HG03196 (cell line): ENCODE data around the gene TMEM132A.

ENCODE experiments used
- ATAC-seq: cut with Tn5 transposase; IDR thresholded peaks from one replicate; pipeline ENCODE4 v1.9.1; 2021; ENCODE audit not compliant: unreplicated experiment

TMEM132A gene

GRCh38 chr11:60919956-60920355, 4.3 kb upstream of the TMEM132A start:
- ATAC-seq = no peak

GRCh38 chr11:60921259-60921658, 3.0 kb upstream of the TMEM132A start:
- ATAC-seq = no peak

GRCh38 chr11:60921777-60922335, 2.4 kb upstream of the TMEM132A start:
- ATAC-seq = no peak

GRCh38 chr11:60922906-60923305, 1.4 kb upstream of the TMEM132A start:
- ATAC-seq = no peak

GRCh38 chr11:60923326-60923725, 934 bp upstream of the TMEM132A start:
- ATAC-seq = no peak

GRCh38 chr11:60923800-60924109, 505 bp upstream of the TMEM132A start:
- ATAC-seq = no peak

GRCh38 chr11:60924906-60925853, 920 bp downstream of the TMEM132A start:
- ATAC-seq = no peak

- ATAC-seq = no peak
These were observed 1.6 kb downstream of the TMEM132A start for GRCh38 chr11:60925868-60926267.

- no peak for ATAC-seq
These were observed 2.2 kb downstream of the TMEM132A start for GRCh38 chr11:60926500-60926899.

- ATAC-seq = no peak
These were observed 2.9 kb downstream of the TMEM132A start for GRCh38 chr11:60927061-60927592.

- no peak for ATAC-seq
These were observed 3.3 kb downstream of the TMEM132A start for GRCh38 chr11:60927600-60927999.

GRCh38 chr11:60928563-60929001, 4.3 kb downstream of the TMEM132A start:
- no peak for ATAC-seq

GRCh38 chr11:60929764-60930163, 5.5 kb downstream of the TMEM132A start:
- no peak for ATAC-seq

- no peak for ATAC-seq
These were observed 6.1 kb downstream of the TMEM132A start for GRCh38 chr11:60930394-60930793.

GRCh38 chr11:60931917-60932316, 7.7 kb downstream of the TMEM132A start:
- no peak for ATAC-seq

- ATAC-seq = no peak
These were observed 8.5 kb downstream of the TMEM132A start for GRCh38 chr11:60932605-60933356.

- no peak for ATAC-seq
These were observed 9.3 kb downstream of the TMEM132A start for GRCh38 chr11:60933416-60934123.

- no peak for ATAC-seq
These were observed 10.0 kb downstream of the TMEM132A start for GRCh38 chr11:60934124-60934789.

GRCh38 chr11:60934790-60935605, 10.7 kb downstream of the TMEM132A start:
- ATAC-seq = no peak
